Thymus (tissue), 11 donors: ENCODE results near the gene TRAK1. TPM values are rescaled to one million over a fixed set of nuclear protein-coding genes. Genes with fewer than 3 reads are reported as not detected.

Source experiments
- DNase-seq, 9 donors: peaks; one replicate each; pipeline ENCODE4 v3.0.0-alpha.2; 2013; ENCODE audit warnings: low spot score in 9 of 9, low read depth in 6 of 9, missing footprints in 1 of 9
- H3K27ac ChIP-seq, 2 donors: one replicate each; pipeline ENCODE4 v1.5.1; 2013; ENCODE audit warnings: control low read depth in 1 of 2, low read depth in 1 of 2, low read length in 1 of 2, mild to moderate bottlenecking in 1 of 2, moderate library complexity in 1 of 2
- H3K27me3 ChIP-seq, 2 donors: one replicate each; pipeline ENCODE4 v1.5.1; 2013; ENCODE audit warnings: low read length in 1 of 2; ENCODE audit not compliant: control insufficient read depth in 2 of 2, insufficient read depth in 1 of 2
- H3K36me3 ChIP-seq, 2 donors: one replicate each; pipeline ENCODE4 v1.5.1; 2013; ENCODE audit warnings: low read length in 1 of 2, mild to moderate bottlenecking in 1 of 2, moderate library complexity in 1 of 2; ENCODE audit not compliant: control insufficient read depth in 2 of 2, insufficient read depth in 2 of 2
- H3K4me1 ChIP-seq, 2 donors: one replicate each; pipeline ENCODE4 v1.5.1; 2013; ENCODE audit warnings: low read length in 2 of 2; ENCODE audit not compliant: control insufficient read depth in 2 of 2, insufficient read depth in 2 of 2
- H3K4me3 ChIP-seq, 2 donors: one replicate each; pipeline ENCODE4 v1.5.1; 2013; ENCODE audit warnings: low read length in 2 of 2, control low read depth in 1 of 2, mild to moderate bottlenecking in 1 of 2
- H3K9me3 ChIP-seq, 2 donors: one replicate each; pipeline ENCODE4 v1.5.1; 2013; ENCODE audit warnings: low read length in 1 of 2, mild to moderate bottlenecking in 1 of 2; ENCODE audit not compliant: control insufficient read depth in 2 of 2, insufficient read depth in 1 of 2
- WGBS: extraction: QIAGEN DNeasy Blood & Tissue Kit; methylation state at CpG from one replicate; pipeline ENCODE4 v1.1.7; 2013; 5-methylcytosine and 5-hydroxymethylcytosine counted together
- polyA plus RNA-seq: library from polyadenylated mRNA; stranded (reverse); fragments of 200-250 nt; gene quantifications from one replicate; pipeline ENCODE4 v1.2.3, GENCODE V29; 2013
- total RNA-seq: library from RNA; stranded (reverse); fragments of 120-200 nt; gene quantifications from one replicate; pipeline ENCODE4 v1.2.4, GENCODE V29; 2013
- donor health status: healthy.

Gene TRAK1
- total and polyA plus RNA-seq, 2 donors: 10.9 to 20.1 TPM

- no peak for DNase-seq
- 56% methylated on average over 8 of the region's 8 CpGs for WGBS
- Histone ChIP-seq H3K27me3 (no peaks in the 10 kb centered on the region), H3K9me3 (no peaks in the 10 kb centered on the region), H3K36me3 (no peaks in the 10 kb centered on the region), H3K4me1 (peaks cover 0 to 11% of the 10 kb centered on the region in 2 donors), H3K27ac (peak overlapping the region; percentile 16 to 80), H3K4me3 (no peak overlapping the region)
These were observed 31.9 kb downstream of the TRAK1 start for GRCh38 chr3:42123012-42123581.

DNA sequence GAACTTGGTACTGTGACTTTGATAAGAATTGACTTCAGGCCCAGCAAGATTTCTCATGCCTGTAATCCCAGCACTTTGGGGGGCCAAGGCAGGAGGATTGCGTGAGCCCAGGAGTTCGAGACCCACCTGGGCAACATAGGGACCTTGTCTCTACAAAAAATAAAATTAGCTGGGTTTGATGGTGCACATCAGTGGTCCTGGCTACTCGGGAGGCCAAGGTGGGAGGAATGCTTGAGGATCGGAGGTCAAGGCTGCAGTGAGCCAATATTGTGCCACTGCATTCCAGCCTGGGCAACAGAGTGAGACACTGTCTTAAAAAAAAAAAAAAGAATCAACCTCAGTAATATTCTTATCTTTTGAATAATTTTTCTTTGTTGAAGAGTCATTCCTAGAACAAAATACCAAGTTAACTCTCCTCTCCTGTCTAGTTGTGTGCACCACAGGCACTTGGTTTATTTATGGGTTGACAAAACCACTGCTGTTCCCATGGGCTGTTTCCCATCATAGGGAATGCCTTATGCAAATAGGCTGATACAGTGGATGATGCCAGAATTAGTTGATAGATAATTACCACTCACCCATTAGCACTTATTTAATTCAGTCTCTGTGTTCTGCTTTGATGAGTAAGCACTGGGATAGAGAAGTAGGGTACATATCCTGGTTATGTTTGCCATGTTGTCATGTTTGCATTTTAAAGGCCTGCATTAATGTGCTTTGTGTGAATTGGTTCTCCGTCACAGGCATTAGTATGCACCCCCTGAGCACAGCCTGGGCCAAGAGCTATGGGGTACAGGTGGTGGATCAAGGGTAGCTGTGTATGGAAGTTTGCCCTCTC lies 32.9 kb downstream of the TRAK1 start:
- Histone ChIP-seq H3K27me3 (no peaks in the 10 kb centered on the region), H3K4me1 (peaks cover 0 to 11% of the 10 kb centered on the region in 2 donors), H3K9me3 (no peaks in the 10 kb centered on the region), H3K27ac (peak overlapping the region; percentile 16 to 46), H3K4me3 (no peak overlapping the region), H3K36me3 (peaks cover 0 to 2% of the 10 kb centered on the region in 2 donors)
- no peak for DNase-seq
- WGBS: 98% methylated on average over 5 of the region's 5 CpGs

GRCh38 chr3:42127226-42127625 lies 36.1 kb downstream of the TRAK1 start:
- H3K9me3 ChIP-seq: no peaks in the 10 kb centered on the region
- no peaks in the 10 kb centered on the region for H3K27me3 ChIP-seq
- no peak for DNase-seq
- no peak overlapping the region for H3K4me3 ChIP-seq
- H3K36me3 ChIP-seq: peaks cover 0 to 3% of the 10 kb centered on the region in 2 donors
- H3K27ac ChIP-seq: no peak overlapping the region
- WGBS: 99% methylated on average over 3 of the region's 3 CpGs
- peaks cover 0 to 9% of the 10 kb centered on the region in 2 donors for H3K4me1 ChIP-seq

DNA sequence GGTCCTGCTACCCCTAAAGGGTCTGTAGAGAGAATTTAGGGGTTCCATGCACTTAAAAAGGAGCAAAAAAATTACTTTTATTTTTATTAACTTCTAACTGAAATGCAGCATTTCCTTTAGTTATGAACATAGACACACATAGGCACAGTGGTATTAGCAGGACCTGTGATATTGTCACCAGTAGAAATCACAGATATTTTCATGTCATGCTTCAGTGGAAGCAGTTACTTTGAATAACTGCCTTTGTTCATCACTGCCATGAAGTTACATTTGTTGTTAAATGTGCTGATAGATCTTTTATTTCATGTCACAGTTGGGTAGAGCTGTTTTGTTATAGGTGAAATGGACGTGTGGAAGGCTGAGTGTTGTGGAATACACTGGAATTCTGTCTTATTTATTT lies 37.4 kb downstream of the TRAK1 start:
- WGBS: 94% methylated on average over 1 of the region's 1 CpG
- peak overlapping the region in 1 of 2 donors; percentile 18 for H3K27ac ChIP-seq

DNA sequence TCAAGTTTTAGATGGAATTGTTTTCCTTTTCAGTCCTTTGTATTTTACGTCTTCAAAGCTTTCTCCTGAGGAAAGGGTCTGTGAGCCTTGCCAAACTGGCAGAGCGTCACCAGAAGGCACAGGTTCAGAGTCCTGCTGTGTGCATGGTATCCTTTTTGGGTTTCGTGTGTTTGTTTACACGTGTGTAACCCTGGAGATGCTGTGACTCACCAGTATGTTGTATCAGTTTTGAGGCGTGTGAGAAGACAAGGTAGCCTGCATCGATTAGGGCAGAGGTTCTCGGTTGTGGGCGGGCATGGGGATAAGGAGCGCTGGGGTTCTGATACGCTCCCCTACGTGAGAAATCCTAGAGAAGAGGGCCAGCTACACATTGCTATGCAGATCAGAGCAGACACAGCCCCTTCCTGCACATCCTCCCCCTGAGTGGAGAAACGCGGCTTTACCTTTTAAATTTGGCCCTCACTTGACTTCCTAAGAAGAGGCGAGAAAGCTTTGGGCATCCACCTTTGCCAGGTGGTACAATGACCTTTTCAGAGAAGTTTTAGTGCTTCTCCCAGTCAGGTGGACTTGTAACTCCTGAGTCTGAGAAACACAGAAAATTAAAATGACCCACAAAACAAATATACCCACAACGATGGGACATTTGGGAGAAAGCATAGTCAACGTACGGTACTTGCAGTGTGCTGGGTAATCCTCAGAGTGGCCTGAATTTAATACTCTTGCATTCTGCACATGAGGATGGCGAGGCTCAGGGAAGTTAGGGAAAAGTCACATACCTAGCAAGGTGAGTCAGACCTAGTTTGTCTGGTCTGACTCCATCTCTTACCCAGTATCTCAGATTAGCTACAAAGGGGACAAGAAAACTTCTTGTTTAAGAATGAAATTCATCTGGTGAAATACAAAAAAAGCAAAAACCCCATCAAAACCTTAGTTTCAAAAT lies 38.1 kb downstream of the TRAK1 start:
- Histone ChIP-seq H3K4me1 (no peaks in the 10 kb centered on the region), H3K27me3 (no peaks in the 10 kb centered on the region), H3K9me3 (no peaks in the 10 kb centered on the region), H3K36me3 (peaks cover 0 to 3% of the 10 kb centered on the region in 2 donors), H3K4me3 (no peak overlapping the region), H3K27ac (no peak overlapping the region)
- DNase-seq: no peak
- WGBS: 96% methylated on average over 18 of the region's 18 CpGs

More for the DNA sequence above, 37.4 kb downstream of the TRAK1 start:
- DNase-seq: no peak
- peaks cover 0 to 3% of the 10 kb centered on the region in 2 donors for H3K36me3 ChIP-seq
- no peaks in the 10 kb centered on the region for H3K9me3 ChIP-seq
- no peak overlapping the region for H3K4me3 ChIP-seq
- no peaks in the 10 kb centered on the region for H3K27me3 ChIP-seq
- no peaks in the 10 kb centered on the region for H3K4me1 ChIP-seq

DNA sequence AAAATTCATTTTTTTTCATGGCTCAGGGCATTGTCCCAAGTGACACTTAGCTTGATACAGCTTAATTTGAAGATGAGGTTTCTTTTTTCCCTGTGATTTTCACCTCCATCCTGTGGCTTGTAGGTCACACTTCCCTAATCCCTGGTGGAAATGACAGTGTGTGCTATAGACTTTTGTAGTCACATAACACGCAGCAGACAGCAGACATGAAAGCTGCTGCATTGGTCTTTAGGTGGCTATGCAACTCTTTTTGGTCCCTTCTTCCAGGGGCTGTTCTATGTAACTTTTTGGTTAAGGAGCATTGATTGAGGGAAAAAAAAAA lies 38.8 kb downstream of the TRAK1 start:
- H3K4me1 ChIP-seq: no peaks in the 10 kb centered on the region
- peaks cover 0 to 3% of the 10 kb centered on the region in 2 donors for H3K36me3 ChIP-seq
- WGBS: 100% methylated on average over 1 of the region's 1 CpG
- H3K4me3 ChIP-seq: no peak overlapping the region
- H3K27ac ChIP-seq: no peak overlapping the region
- H3K9me3 ChIP-seq: no peaks in the 10 kb centered on the region
- H3K27me3 ChIP-seq: no peaks in the 10 kb centered on the region
- no peak for DNase-seq

- H3K27ac ChIP-seq: no peak overlapping the region
- H3K36me3 ChIP-seq: peaks cover 0 to 3% of the 10 kb centered on the region in 2 donors
- DNase-seq: no peak
- WGBS: 97% methylated on average over 8 of the region's 8 CpGs
- no peak overlapping the region for H3K4me3 ChIP-seq
- H3K9me3 ChIP-seq: no peaks in the 10 kb centered on the region
- no peaks in the 10 kb centered on the region for H3K4me1 ChIP-seq
- H3K27me3 ChIP-seq: no peaks in the 10 kb centered on the region
These were observed 39.3 kb downstream of the TRAK1 start for GRCh38 chr3:42130329-42131070.

DNA sequence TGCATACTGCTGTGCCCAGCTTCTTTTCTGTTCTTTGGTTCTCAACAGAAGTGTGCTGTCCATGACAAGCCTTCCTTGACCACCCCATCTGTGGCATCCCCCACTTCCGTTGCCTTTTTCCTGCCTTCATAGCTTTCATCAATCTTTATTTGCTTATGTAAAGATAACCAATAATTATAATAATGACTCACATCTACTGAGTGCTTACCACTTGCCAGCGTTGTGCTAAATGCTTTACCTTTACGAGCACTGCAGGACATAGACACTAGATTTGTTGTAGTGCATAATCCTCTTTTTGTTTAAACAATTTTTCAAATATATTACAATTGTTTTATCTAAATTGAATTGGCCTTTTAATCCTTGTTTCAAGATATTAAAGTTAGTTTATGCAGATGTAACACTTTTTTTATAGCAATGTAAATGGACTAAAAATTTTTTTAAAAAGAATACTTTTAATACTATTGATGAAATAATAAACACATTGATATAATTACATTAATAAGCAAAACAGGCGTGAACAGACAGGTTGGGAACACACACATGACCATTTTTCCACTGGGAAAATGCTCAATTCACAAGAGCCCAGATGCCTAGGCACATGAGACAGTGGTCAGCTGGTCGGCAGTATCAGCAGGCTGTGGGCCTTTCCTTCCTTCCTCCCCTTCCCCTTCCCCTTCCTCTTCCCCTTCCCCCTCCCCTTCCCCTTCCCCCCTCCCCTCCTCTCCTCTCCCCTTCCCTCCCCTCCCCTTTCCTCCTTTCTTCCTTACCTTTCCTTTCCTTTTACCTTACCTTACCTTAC lies 42.5 kb downstream of the TRAK1 start:
- DNase-seq: no peak
- H3K4me3 ChIP-seq: no peak overlapping the region
- no peaks in the 10 kb centered on the region for H3K4me1 ChIP-seq
- no peak overlapping the region for H3K27ac ChIP-seq
- no peaks in the 10 kb centered on the region for H3K9me3 ChIP-seq
- no peaks in the 10 kb centered on the region for H3K27me3 ChIP-seq
- 87% methylated on average over 5 of the region's 5 CpGs for WGBS
- peaks cover 0 to 3% of the 10 kb centered on the region in 2 donors for H3K36me3 ChIP-seq
